SKM-1 treated with dmso at 0.1 percent for 144 hours (cell line): ENCODE measurements around the gene SMYD3.

ENCODE experiments used
- DNase-seq: peaks from one replicate; lab custom pipeline; 2025; ENCODE audit not compliant: unreplicated experiment; lab: John Stamatoyannopoulos, UW

SMYD3 gene

GRCh38 chr1:246113555-246114095 lies 393.5 kb downstream of the SMYD3 start:
- DNase-seq, result no peak

- DNase-seq, result no peak
Observed at GRCh38 chr1:246111570-246111969, 395.5 kb downstream of the SMYD3 start.

- DNase-seq, result no peak
Observed at GRCh38 chr1:246110343-246111219, 396.5 kb downstream of the SMYD3 start.

- no peak for DNase-seq
Observed at GRCh38 chr1:246108278-246108925, 398.7 kb downstream of the SMYD3 start.

- no peak for DNase-seq
Observed at GRCh38 chr1:246107516-246108277, 399.4 kb downstream of the SMYD3 start.

GRCh38 chr1:246106342-246106763 lies 400.7 kb downstream of the SMYD3 start:
- DNase-seq, result peak; percentile 89

- DNase-seq, result no peak
Observed at GRCh38 chr1:246104927-246105326, 402.2 kb downstream of the SMYD3 start.

GRCh38 chr1:246099570-246099969 lies 407.5 kb downstream of the SMYD3 start:
- no peak for DNase-seq

- DNase-seq, result no peak
Observed at GRCh38 chr1:246096356-246096755, 410.7 kb downstream of the SMYD3 start.

GRCh38 chr1:246095443-246095842 lies 411.6 kb downstream of the SMYD3 start:
- no peak for DNase-seq

GRCh38 chr1:246093230-246093629 lies 413.8 kb downstream of the SMYD3 start:
- DNase-seq, result no peak

- DNase-seq, result peak; percentile 61
Observed at GRCh38 chr1:246092136-246092535, 414.9 kb downstream of the SMYD3 start.

GRCh38 chr1:246091477-246091876 lies 415.6 kb downstream of the SMYD3 start:
- no peak for DNase-seq

- no peak for DNase-seq
Observed at GRCh38 chr1:246086191-246086590, 420.9 kb downstream of the SMYD3 start.

- DNase-seq, result no peak
Observed at GRCh38 chr1:246083416-246083815, 423.7 kb downstream of the SMYD3 start.

- no peak for DNase-seq
Observed at GRCh38 chr1:246081856-246082668, 425.0 kb downstream of the SMYD3 start.

GRCh38 chr1:246081138-246081702 lies 425.9 kb downstream of the SMYD3 start:
- DNase-seq, result no peak

GRCh38 chr1:246080031-246080430 lies 427.0 kb downstream of the SMYD3 start:
- no peak for DNase-seq

GRCh38 chr1:246078888-246079252 lies 428.2 kb downstream of the SMYD3 start:
- no peak for DNase-seq
